H1 (cell line): ENCODE data around the gene ASCC2. TPM values are rescaled to one million over a fixed set of nuclear protein-coding genes. Genes with fewer than 3 reads are reported as not detected.

ENCODE experiments used
- CTCF ChIA-PET: fragments of 300-600 bp; sonication (Branson Sonifier 250); formaldehyde crosslinking; loops from one replicate; lab custom pipeline; 2021; ENCODE audit not compliant: partially characterized antibody; lab: Charles Lee
- POLR2A ChIA-PET: fragments of 300-600 bp; sonication (Branson Sonifier 250); formaldehyde crosslinking; loops from one replicate; lab custom pipeline; 2021; ENCODE audit warnings: inconsistent platforms; ENCODE audit not compliant: partially characterized antibody; lab: Charles Lee
- DNase-seq, 2 experiments: peaks; one replicate each; pipeline versions ENCODE4 v3.0.0 to v3.0.0-alpha.2; 2010 to 2022; ENCODE audit warnings: low spot score in 2 of 2, low read depth in 1 of 2, mixed read lengths in 1 of 2
- FAIRE-seq: peaks from 2 replicates; lab custom pipeline; 2011; peaks lifted over from hg19 to GRCh38; lab: Jason Lieb, UNC
- H2AFZ ChIP-seq: 2 replicates; pipeline ENCODE4 v1.8.1; 2012; ENCODE audit warnings: low read length, inconsistent platforms
- H2AK5ac ChIP-seq: 2 replicates; pipeline ENCODE4 v1.6.1; 2013; ENCODE audit warnings: low read depth, low read length
- H2BK120ac ChIP-seq: replicated peaks from 2 replicates; pipeline ENCODE3; 2013; ENCODE audit warnings: low read depth, low read length, inconsistent platforms
- H2BK12ac ChIP-seq: 2 replicates; pipeline ENCODE4 v1.6.1; 2013; ENCODE audit warnings: low read depth, low read length
- H2BK15ac ChIP-seq: 2 replicates; pipeline ENCODE4 v1.6.1; 2013; ENCODE audit warnings: low read length
- H2BK20ac ChIP-seq: 2 replicates; pipeline ENCODE4 v1.6.1; 2013; ENCODE audit warnings: low read length
- H2BK5ac ChIP-seq: 2 replicates; pipeline ENCODE4 v1.6.1; 2013; ENCODE audit warnings: low read depth, low read length
- H3K14ac ChIP-seq: 2 replicates; pipeline ENCODE4 v1.6.1; 2013; ENCODE audit warnings: inconsistent platforms; ENCODE audit not compliant: insufficient read length
- H3K18ac ChIP-seq: 2 replicates; pipeline ENCODE4 v1.6.1; 2013; ENCODE audit warnings: low read length; ENCODE audit errors: extremely low read depth
- H3K23ac ChIP-seq: 2 replicates; pipeline ENCODE4 v1.6.1; 2013; ENCODE audit warnings: inconsistent platforms; ENCODE audit not compliant: insufficient read length
- H3K23me2 ChIP-seq: 2 replicates; pipeline ENCODE4 v1.6.1; 2013; ENCODE audit warnings: low read depth, low read length
- H3K27ac ChIP-seq: 2 replicates; pipeline ENCODE4 v1.6.1; 2011; ENCODE audit warnings: low read depth, low read length, inconsistent platforms
- H3K27me3 ChIP-seq, 4 experiments: replicated peaks in 1 of 4; 1 replicate in 1 of 4; 2 replicates in 3 of 4; pipeline versions ENCODE4 v1.6.1 to v1.8.1; 2011 to 2013; ENCODE audit warnings: low read length in 3 of 4, mild to moderate bottlenecking in 3 of 4, inconsistent platforms in 2 of 4, mixed read lengths in 2 of 4, moderate library complexity in 1 of 4; ENCODE audit not compliant: control insufficient read depth in 3 of 4, insufficient read depth in 3 of 4; ENCODE audit errors: extremely low read depth in 1 of 4
- H3K36me3 ChIP-seq, 4 experiments: 2 replicates each; pipeline versions ENCODE4 v1.6.1 to v1.8.1; 2011 to 2013; ENCODE audit warnings: mild to moderate bottlenecking in 4 of 4, low read length in 3 of 4, moderate library complexity in 2 of 4, control low read depth in 1 of 4, inconsistent platforms in 1 of 4; ENCODE audit not compliant: insufficient read depth in 4 of 4, control insufficient read depth in 2 of 4
- H3K4ac ChIP-seq: replicated peaks from 2 replicates; pipeline ENCODE3; 2013; ENCODE audit warnings: low read length, low read depth, mixed read lengths, inconsistent platforms; ENCODE audit not compliant: insufficient read length
- H3K4me1 ChIP-seq, 4 experiments: replicated peaks in 1 of 4; 1 replicate in 1 of 4; 2 replicates in 3 of 4; pipeline versions ENCODE4 v1.6.1 to v1.8.1; 2011 to 2013; ENCODE audit warnings: low read length in 3 of 4, inconsistent platforms in 2 of 4, mixed read lengths in 1 of 4; ENCODE audit not compliant: insufficient read depth in 4 of 4, control insufficient read depth in 3 of 4
- H3K4me2 ChIP-seq, 2 experiments: 2 replicates each; pipeline versions ENCODE4 v1.6.1 to v1.8.1; 2011 to 2013; ENCODE audit warnings: low read depth in 2 of 2, low read length in 2 of 2, control low read depth in 1 of 2, inconsistent platforms in 1 of 2, mild to moderate bottlenecking in 1 of 2; ENCODE audit not compliant: insufficient read depth in 1 of 2
- H3K4me3 ChIP-seq, 4 experiments: fragments of 200-600, 300-600 bp in 1 of 4; sonication (generic), shearing (Covaris generic), sonication (Bioruptor Twin) in 1 of 4; 2 replicates each; pipeline versions ENCODE4 v1.5.1 to v1.8.1; 2011 to 2016; ENCODE audit warnings: low read length in 4 of 4, low read depth in 3 of 4, control low read depth in 2 of 4, inconsistent platforms in 2 of 4, mild to moderate bottlenecking in 2 of 4, mixed read lengths in 1 of 4, moderate library complexity in 1 of 4; ENCODE audit not compliant: insufficient read depth in 2 of 4; ENCODE audit errors: extremely low read depth in 1 of 4
- H3K56ac ChIP-seq: replicated peaks from 2 replicates; pipeline ENCODE3; 2013; ENCODE audit warnings: low read depth, mild to moderate bottlenecking, mixed read lengths, low read length, inconsistent platforms; ENCODE audit not compliant: insufficient read length
- H3K79me1 ChIP-seq: 2 replicates; pipeline ENCODE4 v1.6.1; 2013; ENCODE audit warnings: low read depth, low read length, control low read depth
- H3K79me2 ChIP-seq, 2 experiments: 2 replicates each; pipeline versions ENCODE4 v1.6.1 to v1.8.1; 2012 to 2013; ENCODE audit warnings: low read length in 2 of 2, mild to moderate bottlenecking in 2 of 2, inconsistent platforms in 1 of 2; ENCODE audit not compliant: insufficient read depth in 2 of 2, control insufficient read depth in 1 of 2
- H3K9ac ChIP-seq, 4 experiments: replicated peaks in 1 of 4; 1 replicate in 1 of 4; 2 replicates in 3 of 4; pipeline versions ENCODE4 v1.6.1 to v1.8.1; 2011 to 2013; ENCODE audit warnings: low read depth in 3 of 4, low read length in 3 of 4, control low read depth in 2 of 4, mild to moderate bottlenecking in 2 of 4, moderate library complexity in 2 of 4, inconsistent platforms in 1 of 4; ENCODE audit errors: extremely low read depth in 1 of 4
- H3K9me3 ChIP-seq, 2 experiments: 2 replicates each; pipeline versions ENCODE4 v1.6.1 to v1.8.1; 2012 to 2013; ENCODE audit warnings: mild to moderate bottlenecking in 2 of 2, moderate library complexity in 2 of 2, control low read depth in 1 of 2, inconsistent platforms in 1 of 2, low read depth in 1 of 2, low read length in 1 of 2, mixed read lengths in 1 of 2; ENCODE audit not compliant: insufficient read depth in 2 of 2
- H4K20me1 ChIP-seq, 2 experiments: replicated peaks in 1 of 2; 2 replicates each; pipeline versions ENCODE3 to v1.8.1; 2011 to 2013; ENCODE audit warnings: inconsistent platforms in 2 of 2, low read length in 2 of 2, mild to moderate bottlenecking in 1 of 2; ENCODE audit not compliant: insufficient read depth in 2 of 2, control insufficient read depth in 1 of 2
- H4K5ac ChIP-seq: 2 replicates; pipeline ENCODE4 v1.6.1; 2013; ENCODE audit warnings: low read length, low read depth, mixed read lengths, inconsistent platforms; ENCODE audit not compliant: insufficient read length
- H4K8ac ChIP-seq: 2 replicates; pipeline ENCODE4 v1.8.0; 2013; ENCODE audit warnings: mild to moderate bottlenecking, moderate library complexity, low read length, inconsistent platforms; ENCODE audit not compliant: insufficient read depth; ENCODE audit errors: extremely low read depth
- H4K91ac ChIP-seq: replicated peaks from 2 replicates; pipeline ENCODE3; 2013; ENCODE audit warnings: low read length, mixed read lengths, inconsistent platforms; ENCODE audit not compliant: insufficient read length
- CBX8 ChIP-seq: fragments of 300-800, 300-1000 bp; sonication (generic); IDR thresholded peaks from 2 replicates; pipeline ENCODE4 v1.7.1; 2016; ENCODE audit warnings: low read depth, low read length, borderline replicate concordance
- CREB1 ChIP-seq: IDR thresholded peaks from 2 replicates; pipeline ENCODE4 v1.6.1; 2012; ENCODE audit warnings: inconsistent platforms
- GTF2F1 ChIP-seq: IDR thresholded peaks from 2 replicates; pipeline ENCODE4 v1.6.1; 2012; ENCODE audit warnings: low read depth, low read length, improper control_type of control experiment, borderline replicate concordance
- JUN ChIP-seq: IDR thresholded peaks from 2 replicates; pipeline ENCODE4 v1.6.1; 2011; ENCODE audit warnings: low read depth, mild to moderate bottlenecking, improper control_type of control experiment, low read length
- KDM5A ChIP-seq: fragments of 200-600 bp; IDR thresholded peaks from 2 replicates; pipeline ENCODE4 v1.7.1; 2012; ENCODE audit warnings: mild to moderate bottlenecking, low read length, inconsistent platforms, mixed read lengths
- POU5F1 ChIP-seq: IDR thresholded peaks from 2 replicates; pipeline ENCODE4 v1.6.1; 2011; ENCODE audit warnings: low read depth, mild to moderate bottlenecking, low read length, moderate library complexity
- SP1 ChIP-seq: IDR thresholded peaks from 2 replicates; pipeline ENCODE4 v1.6.1; 2011; ENCODE audit warnings: low read depth, low read length
- SP2 ChIP-seq: IDR thresholded peaks from 2 replicates; pipeline ENCODE4 v1.6.1; 2012; ENCODE audit warnings: mild to moderate bottlenecking, low read length, inconsistent platforms
- TBP ChIP-seq: IDR thresholded peaks from 2 replicates; pipeline ENCODE4 v1.6.1; 2011; ENCODE audit warnings: low read depth, low read length, improper control_type of control experiment
- YY1 ChIP-seq: IDR thresholded peaks from 2 replicates; pipeline ENCODE4 v1.6.1; 2011; ENCODE audit warnings: low read depth, mild to moderate bottlenecking, low read length
- WGBS, 2 experiments: shearing (Covaris generic) in 1 of 2; methylation state at CpG; one replicate each; pipeline versions ENCODE4 v1.1.6 to v1.1.7; 2013 to 2015; ENCODE audit warnings: low lambda C conversion rate in 2 of 2, mixed read lengths in 2 of 2, inconsistent platforms in 1 of 2, low coverage in 1 of 2, missing lambda C conversion rate in 1 of 2; ENCODE audit not compliant: insufficient replicate concordance in 2 of 2, insufficient coverage in 1 of 2, insufficient read length in 1 of 2; ENCODE audit errors: extremely low coverage in 1 of 2, missing lambda C conversion rate in 1 of 2; 5-methylcytosine and 5-hydroxymethylcytosine counted together
- polyA plus RNA-seq, 7 experiments: library from polyadenylated mRNA; depleted of rRNA in 3 of 7; stranded (reverse) in 5 of 7; unstranded in 2 of 7; fragments of >200 nt in 5 of 7; fragments of 200-250 nt in 2 of 7; gene quantifications; 1 replicate in 5 of 7; 2 replicates in 1 of 7; 4 replicates in 1 of 7; pipeline versions ENCODE4 v1.2.1 to v1.2.3, GENCODE V29; 2011 to 2013; ENCODE audit warnings: missing spikeins in 2 of 7, mixed read lengths in 2 of 7
- total RNA-seq: library from RNA; stranded (reverse); fragmentation: NEBNext Ultra II Directional; extraction: Animal tissue kit (Norgen Biotek cat#: 25700); gene quantifications from 2 replicates; pipeline ENCODE4 v1.2.1, GENCODE V29; 2021

Gene ASCC2
- total and polyA plus RNA-seq, 2 of the 8 experiments (the other 6 are each of a cell fraction or from before 2014, with no cell fraction given): 35.0 to 35.8 TPM

DNA sequence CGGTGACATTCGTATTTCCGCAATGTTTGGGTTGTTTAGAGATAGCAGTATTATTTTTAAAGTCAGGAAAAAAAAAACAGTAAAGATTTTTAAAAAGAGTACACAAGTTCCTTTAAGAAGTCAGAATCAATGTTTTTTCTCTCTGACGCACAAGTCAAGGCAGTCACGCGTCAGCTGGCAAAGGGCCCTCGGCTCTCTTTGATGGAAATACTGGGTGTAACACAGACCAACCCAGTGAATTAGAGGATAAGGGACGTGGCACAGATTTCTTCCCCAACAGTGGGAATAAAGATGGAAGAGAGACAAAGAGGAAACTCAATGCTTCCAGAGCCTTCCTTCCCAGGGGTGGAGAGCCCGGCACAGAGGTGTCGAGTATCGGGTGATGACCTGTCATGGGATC, 13.4 kb downstream of the ASCC2 start:
- Histone ChIP-seq H3K4me1 (no peaks in the 10 kb centered on the region; a peak in 1 of 7 replicates), H3K4ac (no peak overlapping the region), H3K4me2 (no peak overlapping the region), H4K91ac (no peak overlapping the region), H2BK12ac (no peak overlapping the region), H4K5ac (no peak overlapping the region), H3K18ac (no peak overlapping the region), H3K9me3 (no peaks in the 10 kb centered on the region), H2AK5ac (no peak overlapping the region), H2BK120ac (no peak overlapping the region), H3K27me3 (no peaks in the 10 kb centered on the region), H2BK5ac (no peak overlapping the region), H3K4me3 (no peak overlapping the region), H4K20me1 (no peaks in the 10 kb centered on the region), H3K79me2 (no peaks in the 10 kb centered on the region), H3K56ac (no peak overlapping the region), H3K23ac (no peak overlapping the region), H2AFZ (no peak overlapping the region), H2BK15ac (no peak overlapping the region), H3K14ac (no peak overlapping the region), H3K27ac (no peak overlapping the region)
- FAIRE-seq (no peak), DNase-seq (no peak)
- POLR2A ChIA-PET: no interaction called here
- 89% methylated on average over 11 of the region's 11 CpGs; no CpG with 5 or more reads in 1 of the 2 experiments for WGBS, 2 experiments
- TF ChIP-seq SP1: no peak
- TF ChIP-seq CBX8: no peak
- TF ChIP-seq TBP: no peak
- no peak for TF ChIP-seq POU5F1
- no peak for TF ChIP-seq KDM5A
- no peak for TF ChIP-seq SP2
- no peak for TF ChIP-seq GTF2F1
- TF ChIP-seq YY1: no peak
- no peak for TF ChIP-seq JUN
- no peak for TF ChIP-seq CREB1
- TF ChIP-seq, all 59 proteins: peak for 0
- Histone ChIP-seq H3K79me1 (no peaks in the 10 kb centered on the region), H3K9ac (no peak overlapping the region), H4K8ac (no peak overlapping the region), H3K36me3 (peaks cover 2 to 23% (median 12%) of the 10 kb centered on the region in 4 experiments; a peak in 6 of 8 replicates), H3K23me2 (peaks cover 3% of the 10 kb centered on the region; the same call in 1 of the 2 replicates), H2BK20ac (no peak overlapping the region)
- CTCF ChIA-PET: no interaction called here
